AG09319 (cell line): ENCODE data around the gene DMD.
"Not testable (repeated sequence)": the region's sequence is repeated elsewhere in the genome, so short reads cannot be mapped to it uniquely, and the experiment has no call there.

ENCODE experiments used
- DNase-seq: peaks from one replicate; pipeline ENCODE4 v3.0.0-alpha.2; 2010; ENCODE audit warnings: low read depth; ENCODE audit errors: extremely low read depth
- TF ChIP-seq, protein P1 (sequence below): IDR thresholded peaks from 2 replicates; pipeline ENCODE4 v1.5.1; 2011; ENCODE audit warnings: low read depth, mild to moderate bottlenecking, inconsistent platforms, low read length, moderate library complexity

The DMD gene

DNA sequence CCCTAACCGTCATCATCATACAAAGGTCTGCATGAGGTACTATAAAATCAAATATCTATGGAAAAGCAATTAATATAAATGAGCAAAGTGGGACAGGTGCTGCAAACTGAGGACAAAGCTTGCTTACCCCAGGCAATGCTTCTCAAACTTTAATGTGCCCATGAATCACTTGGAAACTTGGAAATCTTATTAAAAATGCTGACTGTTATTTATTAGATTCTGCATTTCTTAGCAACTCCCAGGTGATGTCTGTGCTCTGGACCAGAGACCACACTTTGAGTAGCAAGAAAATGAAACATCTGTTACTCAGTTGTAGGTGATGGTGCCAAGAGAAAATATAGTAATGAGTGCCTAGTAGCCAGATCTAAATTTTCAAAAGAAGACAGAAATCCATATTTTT, 1249.1 kb downstream of the DMD start:
- TF ChIP-seq, protein P1, sequence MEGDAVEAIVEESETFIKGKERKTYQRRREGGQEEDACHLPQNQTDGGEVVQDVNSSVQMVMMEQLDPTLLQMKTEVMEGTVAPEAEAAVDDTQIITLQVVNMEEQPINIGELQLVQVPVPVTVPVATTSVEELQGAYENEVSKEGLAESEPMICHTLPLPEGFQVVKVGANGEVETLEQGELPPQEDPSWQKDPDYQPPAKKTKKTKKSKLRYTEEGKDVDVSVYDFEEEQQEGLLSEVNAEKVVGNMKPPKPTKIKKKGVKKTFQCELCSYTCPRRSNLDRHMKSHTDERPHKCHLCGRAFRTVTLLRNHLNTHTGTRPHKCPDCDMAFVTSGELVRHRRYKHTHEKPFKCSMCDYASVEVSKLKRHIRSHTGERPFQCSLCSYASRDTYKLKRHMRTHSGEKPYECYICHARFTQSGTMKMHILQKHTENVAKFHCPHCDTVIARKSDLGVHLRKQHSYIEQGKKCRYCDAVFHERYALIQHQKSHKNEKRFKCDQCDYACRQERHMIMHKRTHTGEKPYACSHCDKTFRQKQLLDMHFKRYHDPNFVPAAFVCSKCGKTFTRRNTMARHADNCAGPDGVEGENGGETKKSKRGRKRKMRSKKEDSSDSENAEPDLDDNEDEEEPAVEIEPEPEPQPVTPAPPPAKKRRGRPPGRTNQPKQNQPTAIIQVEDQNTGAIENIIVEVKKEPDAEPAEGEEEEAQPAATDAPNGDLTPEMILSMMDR, result no peak
- no peak for DNase-seq

DNA sequence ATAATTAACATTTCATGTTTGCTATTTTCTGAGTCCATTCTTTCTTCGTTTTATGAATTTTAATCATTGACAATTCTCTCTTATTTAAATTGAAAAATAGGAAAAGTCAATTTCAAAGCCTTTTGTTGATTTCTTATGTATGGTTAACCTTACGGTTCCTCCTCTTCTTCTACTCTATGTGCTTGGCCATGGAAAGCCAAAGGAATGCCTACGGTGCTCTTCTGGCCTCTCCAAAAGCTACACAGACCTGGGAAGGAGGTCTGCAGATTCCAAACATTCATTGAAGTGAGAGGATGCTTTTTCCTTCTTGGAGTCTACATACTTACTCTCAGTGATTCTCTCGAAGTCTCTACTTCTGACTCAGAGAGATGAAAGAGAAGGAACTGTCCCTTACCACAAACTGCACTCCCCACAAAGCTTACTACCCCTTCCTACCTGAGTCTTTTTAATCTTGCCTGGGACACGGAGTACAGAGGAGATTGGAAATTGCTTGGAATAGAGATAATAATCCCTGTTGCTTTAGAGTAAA, 1276.4 kb downstream of the DMD start:
- DNase-seq, result no peak
- TF ChIP-seq, protein P1, result no peak

DNA sequence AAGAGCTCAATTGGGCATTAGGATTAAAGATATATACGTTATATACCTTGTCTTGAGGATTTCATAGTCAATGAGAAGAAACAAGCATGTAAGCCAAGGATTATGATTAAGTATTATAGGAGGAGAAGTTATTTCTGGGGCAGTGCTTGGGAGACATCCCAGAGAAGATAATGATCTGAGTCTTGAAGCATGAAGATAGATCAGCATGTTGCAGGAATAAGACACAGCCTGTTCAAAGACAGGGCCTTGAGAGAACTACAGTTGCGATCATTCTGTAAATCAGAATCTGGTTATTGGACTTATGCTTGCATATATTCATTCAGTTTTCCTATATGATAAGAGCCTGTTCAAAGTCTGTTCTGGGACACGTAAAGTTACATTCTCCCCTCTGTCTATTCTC, 1277.3 kb downstream of the DMD start:
- TF ChIP-seq, protein P1, result no peak
- no peak for DNase-seq

DNA sequence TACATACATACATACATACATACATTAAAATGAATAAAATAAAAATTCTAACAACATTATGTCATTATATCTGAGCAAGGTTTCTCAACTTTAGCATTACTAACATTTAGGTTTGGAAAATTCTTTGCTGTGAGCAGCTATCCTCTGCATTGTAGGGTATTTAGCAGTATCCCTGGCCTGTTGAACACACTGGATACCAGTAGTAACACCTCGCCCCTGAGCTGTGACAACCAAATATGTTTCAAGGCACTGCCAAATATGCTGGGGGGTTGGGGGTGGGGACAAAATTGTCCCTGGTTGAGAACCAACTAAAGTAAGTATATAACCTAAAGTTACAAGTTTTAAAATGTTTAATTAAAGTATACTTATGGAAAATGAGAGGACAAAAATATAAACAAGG, 1278.6 kb downstream of the DMD start:
- TF ChIP-seq, protein P1, result no peak
- no peak for DNase-seq

DNA sequence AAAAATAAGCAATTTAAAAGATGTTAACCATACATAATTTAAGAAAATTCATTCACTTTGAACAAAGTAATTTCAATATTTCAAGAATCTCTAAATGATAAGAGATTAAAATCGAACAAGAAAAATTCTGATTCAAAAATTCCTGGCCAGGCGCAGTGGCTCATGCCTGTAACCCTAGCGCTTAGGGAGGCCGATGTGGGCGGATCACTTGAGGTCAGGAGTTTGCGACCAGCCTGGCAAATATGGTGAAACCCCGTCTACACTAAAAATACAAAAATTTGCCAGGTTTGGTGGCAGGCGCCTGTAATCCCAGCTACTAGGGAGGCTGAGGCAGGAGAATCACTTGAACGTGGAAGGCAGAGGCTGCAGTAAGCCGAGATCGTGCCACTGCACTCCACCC, 1279.0 kb downstream of the DMD start:
- DNase-seq, result not testable (repeated sequence)

DNA sequence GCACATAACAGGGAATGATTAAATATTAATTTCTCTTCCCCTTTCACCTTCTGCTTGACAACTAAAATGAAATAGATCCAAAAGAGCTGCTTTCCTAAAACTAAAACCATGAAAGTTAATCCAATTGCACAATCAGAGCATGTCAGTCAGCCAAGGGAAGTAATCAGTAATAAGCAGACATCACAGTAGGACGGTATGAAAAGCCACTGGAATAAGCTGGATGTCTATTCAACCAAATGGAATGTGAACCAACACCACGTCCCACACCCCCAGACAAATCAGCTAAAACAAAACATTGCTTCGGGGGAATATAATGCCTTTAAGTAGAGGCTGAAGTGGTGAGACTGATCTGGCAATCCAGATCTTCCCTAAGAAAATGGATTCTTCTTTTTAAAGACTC, 1280.1 kb downstream of the DMD start:
- DNase-seq, result no peak
- TF ChIP-seq, protein P1, result no peak

DNA sequence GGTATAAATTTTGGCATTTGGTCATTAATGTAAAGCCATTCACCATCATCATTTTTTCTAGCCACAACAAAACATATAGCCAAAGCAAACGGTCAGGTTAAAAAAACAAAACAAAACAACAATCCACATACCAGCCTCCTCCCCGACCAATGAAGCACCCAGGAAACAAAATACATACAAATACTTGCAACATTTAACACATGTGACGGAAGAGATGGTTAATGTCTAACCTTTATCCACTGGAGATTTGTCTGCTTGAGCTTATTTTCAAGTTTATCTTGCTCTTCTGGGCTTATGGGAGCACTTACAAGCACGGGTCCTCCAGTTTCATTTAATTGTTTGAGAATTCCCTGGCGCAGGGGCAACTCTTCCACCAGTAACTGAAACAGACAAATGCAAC, 1282.0 kb downstream of the DMD start:
- TF ChIP-seq, protein P1, result no peak
- no peak for DNase-seq

DNA sequence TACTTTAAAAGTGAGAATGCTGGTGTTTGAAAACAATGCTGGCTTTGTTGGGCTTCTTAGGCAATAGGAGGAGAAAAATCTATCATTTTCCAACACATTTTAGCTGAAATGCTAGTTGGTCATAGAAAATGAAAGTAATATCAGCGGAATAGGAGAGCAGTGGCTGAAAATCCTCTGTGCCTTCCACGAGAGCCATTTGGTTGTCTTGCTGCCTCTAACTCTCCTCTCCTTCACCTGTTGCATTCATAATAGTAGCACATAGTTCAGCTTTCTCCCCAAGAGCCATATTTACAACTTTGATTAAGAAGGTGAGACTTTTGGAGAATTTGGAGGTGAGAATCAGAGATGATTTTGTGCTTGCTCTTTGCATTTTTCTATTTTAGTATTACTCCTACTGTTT, 1290.1 kb downstream of the DMD start:
- no peak for DNase-seq
- TF ChIP-seq, protein P1, result no peak
